Breast epithelium (tissue), 4 donors: ENCODE measurements around the gene RTN4R. TPM values are rescaled to one million over a fixed set of nuclear protein-coding genes. Genes with fewer than 3 reads are reported as not detected.

Experiments
- DNase-seq, 2 donors: peaks; one replicate each; pipeline ENCODE4 v3.0.0-alpha.2; 2019; ENCODE audit warnings: low spot score in 2 of 2
- H3K27ac ChIP-seq, 2 donors: fragments of 200-600 bp; sonication (generic) in 1 of 2; one replicate each; pipeline ENCODE4 v1.5.1; 2016 to 2019; ENCODE audit warnings: mild to moderate bottlenecking in 1 of 2
- H3K27me3 ChIP-seq, 2 donors: fragments of 200-600 bp; sonication (generic) in 1 of 2; one replicate each; pipeline versions ENCODE4 v1.5.1 to v1.6.0; 2017 to 2019; ENCODE audit warnings: control low read depth in 1 of 2, mild to moderate bottlenecking in 1 of 2
- H3K36me3 ChIP-seq: fragments of 200-600 bp; one replicate; pipeline ENCODE4 v1.5.1; 2019
- H3K4me1 ChIP-seq, 2 donors: fragments of 200-600 bp; sonication (generic); one replicate each; pipeline ENCODE4 v1.5.1; 2016 to 2019; ENCODE audit warnings: control low read depth in 1 of 2
- H3K4me3 ChIP-seq, 3 donors: fragments of 200-600 bp; sonication (generic); 1 replicate in 2 of 3; 2 replicates in 1 of 3; pipeline ENCODE4 v1.5.1; 2016 to 2019; ENCODE audit warnings: mild to moderate bottlenecking in 3 of 3, moderate library complexity in 2 of 3
- H3K9me3 ChIP-seq, 2 donors: fragments of 200-600 bp; sonication (generic) in 1 of 2; one replicate each; pipeline ENCODE4 v1.5.1; 2016 to 2019; ENCODE audit warnings: control low read depth in 1 of 2
- POLR2A ChIP-seq: fragments of 450-650 bp; IDR thresholded peaks from one replicate; pipeline ENCODE4 v1.6.1; 2016; ENCODE audit warnings: antibody characterized with exemption, mild to moderate bottlenecking, moderate library complexity
- POLR2AphosphoS5 ChIP-seq, 3 donors: sonication (generic); formaldehyde crosslinking; IDR thresholded peaks; one replicate each; pipeline ENCODE4 v1.6.1; 2017; ENCODE audit warnings: antibody characterized with exemption in 3 of 3
- intact Hi-C: fragments of 100-400 bp; cut with DNase I; formaldehyde crosslinking; loops from one replicate; pipeline ENCODE4 v1.15.1; 2023; ENCODE audit warnings: low total_unique reads
- total RNA-seq, 3 donors: library from RNA; depleted of rRNA; stranded (reverse); fragments of >200 nt; gene quantifications; one replicate each; pipeline ENCODE4 v1.1.0, GENCODE V29; 2016
- TF ChIP-seq, protein P1 (sequence below), 3 donors: fragments of 450-650 bp; IDR thresholded peaks; one replicate each; pipeline ENCODE4 v1.5.1; 2016 to 2017; ENCODE audit warnings: antibody characterized with exemption in 3 of 3, mild to moderate bottlenecking in 3 of 3, moderate library complexity in 3 of 3

The RTN4R gene
- total RNA-seq, 3 donors from 2014 or later, result 0.48 to 2.0 (median 1.9) TPM

DNA sequence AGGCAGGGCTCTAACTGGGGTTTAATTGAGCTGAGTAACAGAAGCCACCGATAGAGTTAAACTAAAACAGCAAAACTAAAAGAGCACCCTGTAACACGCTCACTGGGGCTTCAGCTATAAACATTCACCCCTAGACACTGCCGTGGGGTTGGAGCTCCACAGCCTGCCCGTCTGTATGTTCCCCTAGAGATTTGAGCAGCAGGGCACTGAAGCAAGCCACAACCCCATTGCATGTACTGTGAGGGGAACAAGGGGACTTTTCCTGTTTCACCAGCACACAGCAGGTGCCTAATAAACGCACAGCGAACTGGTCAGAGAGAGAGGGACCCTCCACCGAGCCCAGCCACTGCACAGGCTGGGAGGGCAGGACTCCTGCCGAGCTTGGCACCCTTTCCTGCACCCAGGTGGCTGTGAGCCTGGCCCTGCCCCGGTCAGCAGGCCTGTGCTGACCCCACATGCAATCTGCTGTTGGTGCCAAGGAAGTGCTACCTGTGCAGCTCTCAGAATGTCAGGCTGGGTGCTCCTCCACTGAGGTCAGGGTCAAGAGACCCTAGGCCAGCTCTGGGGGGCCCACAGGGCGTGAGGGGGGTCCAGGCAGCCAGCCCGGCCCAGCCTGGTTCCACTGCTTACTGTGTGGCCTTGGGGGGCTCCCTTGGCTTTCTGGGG, 31.9 kb downstream of the RTN4R start:
- TF ChIP-seq POLR2A (no peak), POLR2AphosphoS5 (IDR thresholded peaks at IDR 0.05) (no peak)
- TF ChIP-seq, protein P1, sequence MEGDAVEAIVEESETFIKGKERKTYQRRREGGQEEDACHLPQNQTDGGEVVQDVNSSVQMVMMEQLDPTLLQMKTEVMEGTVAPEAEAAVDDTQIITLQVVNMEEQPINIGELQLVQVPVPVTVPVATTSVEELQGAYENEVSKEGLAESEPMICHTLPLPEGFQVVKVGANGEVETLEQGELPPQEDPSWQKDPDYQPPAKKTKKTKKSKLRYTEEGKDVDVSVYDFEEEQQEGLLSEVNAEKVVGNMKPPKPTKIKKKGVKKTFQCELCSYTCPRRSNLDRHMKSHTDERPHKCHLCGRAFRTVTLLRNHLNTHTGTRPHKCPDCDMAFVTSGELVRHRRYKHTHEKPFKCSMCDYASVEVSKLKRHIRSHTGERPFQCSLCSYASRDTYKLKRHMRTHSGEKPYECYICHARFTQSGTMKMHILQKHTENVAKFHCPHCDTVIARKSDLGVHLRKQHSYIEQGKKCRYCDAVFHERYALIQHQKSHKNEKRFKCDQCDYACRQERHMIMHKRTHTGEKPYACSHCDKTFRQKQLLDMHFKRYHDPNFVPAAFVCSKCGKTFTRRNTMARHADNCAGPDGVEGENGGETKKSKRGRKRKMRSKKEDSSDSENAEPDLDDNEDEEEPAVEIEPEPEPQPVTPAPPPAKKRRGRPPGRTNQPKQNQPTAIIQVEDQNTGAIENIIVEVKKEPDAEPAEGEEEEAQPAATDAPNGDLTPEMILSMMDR (IDR thresholded peaks at IDR 0.05), result no peak
- no peak for DNase-seq
- H3K4me3 ChIP-seq, result no peak overlapping the region
- no peak overlapping the region for H3K27ac ChIP-seq
- H3K36me3 ChIP-seq, result no peaks in the 10 kb centered on the region
- H3K27me3 ChIP-seq, result no peaks in the 10 kb centered on the region
- no peaks in the 10 kb centered on the region for H3K4me1 ChIP-seq
- intact Hi-C loops, result no loop called here
- no peaks in the 10 kb centered on the region for H3K9me3 ChIP-seq

- no peaks in the 10 kb centered on the region for H3K9me3 ChIP-seq
- no peak for DNase-seq
- no peak overlapping the region for H3K27ac ChIP-seq
- H3K4me3 ChIP-seq, result no peak overlapping the region
- intact Hi-C loops, result no loop called here
- H3K4me1 ChIP-seq, result no peaks in the 10 kb centered on the region
- no peak for TF ChIP-seq POLR2A
- TF ChIP-seq, protein P1 (IDR thresholded peaks at IDR 0.05), result no peak
- TF ChIP-seq POLR2AphosphoS5 (IDR thresholded peaks at IDR 0.05), result no peak
- H3K36me3 ChIP-seq, result no peaks in the 10 kb centered on the region
- H3K27me3 ChIP-seq, result no peaks in the 10 kb centered on the region
Observed at GRCh38 chr22:20235389-20235991, 32.6 kb downstream of the RTN4R start.

DNA sequence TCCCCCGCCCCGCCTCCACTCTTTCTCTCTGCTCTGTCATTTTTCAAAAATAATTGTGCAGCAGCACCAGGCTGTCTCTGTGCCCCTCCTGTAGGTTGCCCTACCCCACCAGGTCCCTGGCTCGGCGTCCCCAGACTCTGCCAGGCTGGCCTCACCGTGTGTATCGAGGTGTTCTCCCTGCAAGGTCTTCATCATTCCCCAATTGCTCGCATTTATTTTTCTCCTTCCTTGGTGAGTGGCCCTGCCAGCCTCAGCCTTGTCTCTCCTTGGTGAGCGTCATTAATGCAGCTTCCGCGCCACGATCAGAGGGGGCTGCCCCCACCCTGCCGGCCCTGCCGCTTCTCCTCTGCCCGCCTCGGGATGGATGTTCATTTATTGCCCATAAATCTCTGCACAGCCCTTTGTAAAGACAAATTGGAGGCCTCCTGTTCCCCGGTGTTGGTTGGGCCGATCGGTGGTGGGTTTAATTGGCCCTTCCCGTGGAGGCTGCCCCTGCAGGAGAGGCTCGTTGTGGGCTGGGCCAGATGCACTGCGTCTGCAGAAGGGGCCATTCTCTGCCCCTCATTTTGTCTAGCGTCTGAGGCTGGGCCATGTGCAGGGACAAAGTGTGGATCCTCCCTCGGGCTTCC, 33.2 kb downstream of the RTN4R start:
- Histone ChIP-seq H3K36me3 (no peaks in the 10 kb centered on the region), H3K9me3 (no peaks in the 10 kb centered on the region), H3K4me3 (no peak overlapping the region), H3K27ac (no peak overlapping the region), H3K4me1 (no peaks in the 10 kb centered on the region), H3K27me3 (no peaks in the 10 kb centered on the region)
- TF ChIP-seq, protein P1 (IDR thresholded peaks at IDR 0.05), result no peak
- no peak for TF ChIP-seq POLR2A
- TF ChIP-seq POLR2AphosphoS5 (IDR thresholded peaks at IDR 0.05), result no peak
- DNase-seq, result no peak
- intact Hi-C loops, result no loop called here

- DNase-seq, result no peak
- Histone ChIP-seq H3K4me3 (no peak overlapping the region), H3K27ac (no peak overlapping the region), H3K9me3 (no peaks in the 10 kb centered on the region), H3K4me1 (no peaks in the 10 kb centered on the region), H3K27me3 (no peaks in the 10 kb centered on the region), H3K36me3 (no peaks in the 10 kb centered on the region)
- TF ChIP-seq POLR2A (no peak), POLR2AphosphoS5 (IDR thresholded peaks at IDR 0.05) (no peak)
- TF ChIP-seq, protein P1 (IDR thresholded peaks at IDR 0.05), result no peak
- intact Hi-C loops, result no loop called here
Observed at GRCh38 chr22:20234314-20234682, 33.8 kb downstream of the RTN4R start.
